Stimulated activated CD8-positive, alpha-beta memory T cell treated with anti-CD3 and anti-CD28 coated beads, Interleukin-12 subunit alpha, Interleukin-12 subunit beta, amount 100 ng/mL, for 24 hours (primary cell): ENCODE data around the gene TBC1D28.
A peak's percentile ranks its signal among the peaks of the same experiment; 100 is the strongest.
"Not testable (repeated sequence)": the region's sequence is repeated elsewhere in the genome, so short reads cannot be mapped to it uniquely, and the experiment has no call there.

Source experiments
- DNase-seq: peaks from one replicate; pipeline ENCODE4 v3.0.0-alpha.2; 2020; ENCODE audit errors: extremely low read depth

The TBC1D28 gene

DNA sequence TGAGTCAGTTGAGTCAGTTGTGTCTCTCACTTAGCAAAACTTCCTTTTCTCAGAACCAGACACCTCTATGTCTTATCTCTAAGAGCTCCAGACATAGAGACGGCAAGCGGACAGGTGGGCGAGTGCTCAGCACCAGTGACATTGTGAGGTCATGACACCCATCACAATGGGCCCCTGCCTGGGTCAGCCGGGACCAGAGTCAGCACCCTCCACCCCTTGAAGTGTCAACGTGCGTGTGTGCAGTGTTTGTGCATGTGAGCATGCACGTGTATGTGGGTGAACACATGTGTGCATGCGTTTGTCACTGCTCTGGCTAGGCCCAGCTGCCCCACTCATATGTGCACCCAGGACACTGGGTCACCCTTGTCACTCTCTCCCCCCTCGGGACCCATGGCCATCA, at the start of gene TBC1D28:
Gene TBC1D28, minus strand, starts transcription at position 101 of the 400 bp plus-strand sequence. CDS start 3,039 bp downstream, outside the sequence.
- not testable (repeated sequence) for DNase-seq

DNA sequence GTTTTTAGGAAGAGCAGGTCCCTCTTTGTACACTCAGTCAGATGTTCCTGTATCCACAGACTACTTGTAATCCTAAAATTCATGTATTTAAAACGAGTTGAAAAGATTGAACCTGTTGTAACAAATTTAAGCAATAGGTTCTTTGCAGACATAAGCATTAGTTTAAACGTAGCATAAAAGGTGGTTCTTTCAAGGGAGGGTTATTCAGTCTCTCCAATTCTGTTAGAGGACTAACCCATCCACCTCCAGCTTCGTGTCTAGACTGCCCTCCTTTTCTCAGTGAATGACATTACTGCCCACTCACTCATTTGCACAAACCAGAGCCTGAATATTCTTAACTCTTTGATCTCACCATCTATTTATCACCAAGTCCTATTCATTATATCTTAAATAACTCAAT, 38.5 kb upstream of the TBC1D28 start:
- not testable (repeated sequence) for DNase-seq

GRCh38 chr17:18681767-18682571, 37.8 kb upstream of the TBC1D28 start, which contains the start of gene FOXO3B:
Gene FOXO3B (minus strand): TSS chr17:18682314. CDS start chr17:18681651, 663 bp downstream.
- peak; percentile 33 for DNase-seq

DNA sequence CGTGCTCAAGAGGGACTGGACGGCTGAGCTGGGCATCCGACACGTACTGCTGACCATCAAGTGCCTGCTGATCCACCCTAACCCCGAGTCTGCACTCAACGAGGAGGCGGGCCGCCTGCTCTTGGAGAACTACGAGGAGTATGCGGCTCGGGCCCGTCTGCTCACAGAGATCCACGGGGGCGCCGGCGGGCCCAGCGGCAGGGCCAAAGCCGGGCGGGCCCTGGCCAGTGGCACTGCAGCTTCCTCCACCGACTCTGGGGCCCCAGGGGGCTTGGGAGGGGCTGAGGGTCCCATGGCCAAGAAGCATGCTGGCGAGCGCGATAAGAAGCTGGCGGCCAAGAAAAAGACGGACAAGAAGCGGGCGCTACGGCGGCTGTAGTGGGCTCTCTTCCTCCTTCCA, 33.2 kb upstream of the TBC1D28 start:
- DNase-seq, result not testable (repeated sequence)

DNA sequence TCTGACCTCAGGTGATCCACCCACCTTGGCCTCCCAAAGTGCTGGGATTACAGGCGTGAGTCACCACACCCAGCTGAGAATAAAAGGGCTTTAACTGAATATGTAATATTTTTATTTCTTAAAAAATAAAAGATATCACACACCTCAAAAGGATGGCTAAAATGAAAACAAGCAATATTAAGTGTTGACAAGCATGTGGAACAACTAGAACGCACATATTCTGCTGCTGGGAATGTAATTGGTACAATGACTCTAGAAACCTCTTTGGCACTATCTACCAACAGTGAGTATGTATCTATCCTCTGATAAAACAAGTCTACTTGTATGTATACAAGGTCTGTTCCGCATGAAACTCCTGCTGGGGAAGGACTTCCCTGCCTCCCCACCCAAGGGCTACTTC, 32.7 kb upstream of the TBC1D28 start:
- DNase-seq, result not testable (repeated sequence)

GRCh38 chr17:18672395-18673227, 28.4 kb upstream of the TBC1D28 start:
- DNase-seq, result not testable (repeated sequence)

DNA sequence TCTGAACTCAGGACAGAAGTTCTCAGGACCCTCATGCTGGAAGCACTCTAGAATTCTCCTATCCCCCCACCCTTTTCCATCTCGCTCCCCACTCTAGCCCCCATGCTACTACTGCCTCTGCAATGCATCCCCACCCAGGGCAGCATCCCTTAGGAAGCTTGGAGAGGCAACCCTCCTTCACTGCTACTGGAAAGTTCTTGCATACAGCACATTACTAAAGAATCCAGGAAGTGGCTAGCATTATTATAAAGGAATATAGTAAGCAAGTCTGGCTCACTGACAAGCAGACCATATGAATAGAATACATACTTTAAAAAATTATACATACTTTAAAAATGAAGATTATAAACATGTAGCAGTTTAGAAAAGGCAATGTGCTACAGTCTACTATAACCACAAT, 24.4 kb upstream of the TBC1D28 start:
- DNase-seq, result not testable (repeated sequence)

GRCh38 chr17:18667535-18667934, 23.3 kb upstream of the TBC1D28 start:
- not testable (repeated sequence) for DNase-seq

DNA sequence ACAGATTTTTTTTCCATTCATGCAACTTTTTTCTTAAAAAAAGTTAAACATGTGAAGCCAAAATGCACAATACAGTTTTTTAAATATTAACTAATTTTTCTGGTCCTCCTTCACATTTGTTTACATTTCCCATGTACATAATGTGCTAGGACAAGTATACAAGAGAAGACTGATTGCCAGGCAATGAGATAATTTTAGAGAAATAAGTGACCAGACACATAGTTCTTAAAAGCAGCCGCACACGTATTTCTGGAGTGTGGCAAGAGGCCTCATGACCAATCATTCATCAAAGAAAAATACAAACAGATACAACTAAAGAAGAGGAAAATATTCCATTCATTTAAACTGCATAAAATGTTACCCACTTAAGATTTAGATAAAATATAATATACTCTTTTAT, 22.1 kb upstream of the TBC1D28 start:
- not testable (repeated sequence) for DNase-seq

GRCh38 chr17:18661924-18662624, 17.9 kb upstream of the TBC1D28 start:
- DNase-seq, result not testable (repeated sequence)

DNA sequence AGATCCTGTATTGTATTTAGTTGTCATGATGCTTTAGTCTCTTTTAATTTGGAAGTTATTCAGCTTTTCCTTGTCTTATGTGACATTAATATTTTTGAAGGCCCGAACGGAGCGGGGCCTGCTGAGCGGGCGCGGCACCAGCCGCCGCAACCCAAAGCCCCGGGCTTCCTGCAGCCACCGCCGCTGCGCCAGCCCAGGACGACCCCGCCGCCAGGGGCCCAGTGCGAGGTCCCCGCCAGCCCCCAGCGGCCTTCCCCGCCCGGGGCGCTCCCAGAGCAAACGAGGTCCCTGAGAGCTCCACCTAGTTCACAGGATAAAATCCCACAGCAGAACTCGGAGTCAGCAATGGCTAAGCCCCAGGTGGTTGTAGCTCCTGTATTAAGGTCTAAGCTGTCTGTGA, 5.9 kb upstream of the TBC1D28 start:
- not testable (repeated sequence) for DNase-seq

- not testable (repeated sequence) for DNase-seq
Measured at GRCh38 chr17:18643124-18643523, 1.1 kb downstream of the TBC1D28 start.

DNA sequence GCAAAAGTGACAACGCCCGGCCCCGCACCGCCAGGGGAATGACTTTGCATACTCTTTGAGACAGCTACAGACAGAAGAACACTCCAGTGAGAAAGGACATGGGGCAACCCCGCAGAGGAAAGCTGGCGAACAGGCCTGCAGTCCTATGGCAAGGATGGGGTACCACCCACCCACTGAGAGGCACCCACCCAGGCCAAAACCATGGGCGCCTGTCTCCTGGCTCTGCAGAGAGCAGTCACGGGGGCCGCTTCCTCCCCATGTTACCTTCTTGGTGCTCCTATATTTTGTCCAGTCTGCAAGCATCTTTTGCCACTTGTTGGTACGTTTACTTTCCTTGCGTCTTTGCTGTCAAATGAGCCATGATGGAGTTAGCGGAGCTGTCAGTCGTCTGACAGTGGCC, 5.8 kb downstream of the TBC1D28 start:
- DNase-seq, result not testable (repeated sequence)

DNA sequence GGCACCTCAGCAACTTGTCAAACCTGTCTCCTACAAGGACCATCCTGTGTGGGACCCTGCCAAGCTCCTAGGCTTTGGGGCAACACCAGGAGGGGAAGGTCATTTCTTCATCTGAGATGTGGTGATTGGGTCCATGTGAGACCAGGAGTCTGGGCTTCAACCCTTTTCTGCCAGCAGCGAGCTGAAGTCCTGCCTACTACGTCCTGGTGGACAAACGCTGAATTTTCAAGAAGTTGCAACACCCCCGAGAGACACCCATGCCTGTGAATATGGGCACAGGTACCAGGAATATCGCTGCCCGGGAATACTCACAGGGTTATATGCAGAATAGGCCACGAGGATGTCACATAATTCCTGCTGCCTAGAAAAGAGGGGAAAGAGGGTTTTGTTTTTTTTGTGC, 8.0 kb downstream of the TBC1D28 start:
- not testable (repeated sequence) for DNase-seq

GRCh38 chr17:18635773-18636172, 8.4 kb downstream of the TBC1D28 start:
- not testable (repeated sequence) for DNase-seq

- DNase-seq, result not testable (repeated sequence)
Measured at GRCh38 chr17:18634550-18635263, 9.5 kb downstream of the TBC1D28 start.

- DNase-seq, result no peak
Measured at GRCh38 chr17:18626152-18626870, 17.9 kb downstream of the TBC1D28 start.

GRCh38 chr17:18625509-18626104, 18.6 kb downstream of the TBC1D28 start:
- peak; percentile 91 for DNase-seq

- DNase-seq, result not testable (repeated sequence)
Measured at GRCh38 chr17:18624862-18625501, 19.2 kb downstream of the TBC1D28 start.

GRCh38 chr17:18617613-18618012, 26.6 kb downstream of the TBC1D28 start:
- DNase-seq, result not testable (repeated sequence)
